Stromal cell of bone marrow (primary cell): ENCODE measurements around the gene UGT1A1.
"Not testable (repeated sequence)": the region's sequence is repeated elsewhere in the genome, so short reads cannot be mapped to it uniquely, and the experiment has no call there.

ENCODE experiments used
- DNase-seq: peaks from one replicate; pipeline ENCODE4 v3.0.0-alpha.2; 2012; ENCODE audit warnings: low read depth

The UGT1A1 gene

GRCh38 chr2:233760043-233760442, at the start of gene UGT1A1:
UGT1A1 (plus strand) TSS chr2:233760270; CDS start chr2:233760288, 18 bp downstream.
- no peak for DNase-seq

DNA sequence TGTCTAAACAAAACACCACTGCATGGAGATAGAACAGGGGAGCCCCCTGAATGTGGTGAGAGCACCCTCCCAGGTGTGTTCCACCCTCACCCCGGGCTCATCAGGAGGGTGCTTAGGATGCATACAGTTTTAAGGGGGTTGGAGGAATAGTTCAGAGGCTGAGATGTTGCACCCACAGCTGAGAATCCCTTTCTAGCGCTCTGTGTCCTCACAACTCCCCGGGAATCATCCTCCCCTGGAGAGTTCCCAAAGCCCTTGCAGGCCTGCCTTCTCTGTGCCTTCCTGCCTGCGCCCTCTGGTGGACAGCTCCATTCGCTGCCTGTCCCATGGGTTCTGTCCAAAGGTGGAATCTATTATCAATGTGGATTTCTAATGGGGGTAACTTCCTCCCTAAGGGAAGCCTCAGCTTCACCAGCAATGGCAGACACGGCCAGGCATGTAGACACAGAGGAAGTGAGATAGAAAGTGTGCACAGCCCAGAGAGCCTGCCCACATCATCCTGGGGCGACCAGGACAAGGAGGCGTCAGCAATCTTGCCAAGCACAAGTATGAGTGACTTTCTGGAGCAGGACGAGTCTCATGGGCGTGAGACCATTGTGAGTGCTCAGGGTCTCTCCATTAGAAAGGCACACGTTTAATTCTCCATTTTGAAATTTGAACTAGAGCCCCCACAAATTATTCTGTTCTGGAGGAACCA, 48.6 kb upstream of the UGT1A1 start:
- peak; percentile 49 for DNase-seq

DNA sequence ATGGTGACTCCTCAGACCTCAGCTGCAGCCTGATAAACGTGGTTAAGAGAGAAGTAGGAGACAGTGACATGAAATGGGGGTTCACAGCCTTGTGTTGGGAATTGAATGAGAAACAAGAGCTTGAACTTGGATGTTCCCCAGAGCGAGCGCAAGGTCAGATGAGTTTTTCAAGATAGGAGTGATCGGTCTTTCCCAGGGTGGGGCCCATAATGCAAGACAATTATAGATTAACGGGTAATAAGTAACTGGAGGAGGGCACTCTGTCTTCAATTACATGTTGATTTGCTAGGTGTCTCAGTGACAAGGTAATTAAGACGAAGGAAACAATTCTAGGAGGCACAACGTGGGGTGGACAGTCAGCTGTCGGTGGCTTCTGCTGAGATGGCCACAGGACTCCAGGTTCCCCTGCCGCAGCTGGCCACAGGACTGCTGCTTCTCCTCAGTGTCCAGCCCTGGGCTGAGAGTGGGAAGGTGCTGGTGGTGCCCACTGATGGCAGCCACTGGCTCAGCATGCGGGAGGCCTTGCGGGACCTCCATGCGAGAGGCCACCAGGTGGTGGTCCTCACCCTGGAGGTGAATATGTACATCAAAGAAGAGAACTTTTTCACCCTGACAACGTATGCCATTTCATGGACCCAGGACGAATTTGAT, 47.3 kb upstream of the UGT1A1 start, which contains the start of gene UGT1A5:
TSS of gene UGT1A5 (plus strand) at position 297 of the 651 bp plus-strand sequence. CDS start at position 382, 85 bp downstream.
- no peak for DNase-seq

DNA sequence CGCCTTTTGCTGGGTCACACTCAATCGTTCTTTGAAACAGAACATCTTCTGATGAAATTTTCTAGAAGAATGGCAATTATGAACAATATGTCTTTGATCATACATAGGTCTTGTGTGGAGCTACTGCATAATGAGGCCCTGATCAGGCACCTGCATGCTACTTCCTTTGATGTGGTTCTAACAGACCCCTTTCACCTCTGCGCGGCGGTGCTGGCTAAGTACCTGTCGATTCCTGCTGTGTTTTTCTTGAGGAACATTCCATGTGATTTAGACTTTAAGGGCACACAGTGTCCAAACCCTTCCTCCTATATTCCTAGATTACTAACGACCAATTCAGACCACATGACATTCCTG, 46.8 kb upstream of the UGT1A1 start:
- no peak for DNase-seq

- DNase-seq, result no peak
These were observed 45.9 kb upstream of the UGT1A1 start for GRCh38 chr2:233714121-233714520.

GRCh38 chr2:233718552-233718951, 41.5 kb upstream of the UGT1A1 start, which contains the start of gene UGT1A4:
UGT1A4 (plus strand) TSS chr2:233718736; CDS start chr2:233718821, 85 bp downstream.
- DNase-seq, result no peak

DNA sequence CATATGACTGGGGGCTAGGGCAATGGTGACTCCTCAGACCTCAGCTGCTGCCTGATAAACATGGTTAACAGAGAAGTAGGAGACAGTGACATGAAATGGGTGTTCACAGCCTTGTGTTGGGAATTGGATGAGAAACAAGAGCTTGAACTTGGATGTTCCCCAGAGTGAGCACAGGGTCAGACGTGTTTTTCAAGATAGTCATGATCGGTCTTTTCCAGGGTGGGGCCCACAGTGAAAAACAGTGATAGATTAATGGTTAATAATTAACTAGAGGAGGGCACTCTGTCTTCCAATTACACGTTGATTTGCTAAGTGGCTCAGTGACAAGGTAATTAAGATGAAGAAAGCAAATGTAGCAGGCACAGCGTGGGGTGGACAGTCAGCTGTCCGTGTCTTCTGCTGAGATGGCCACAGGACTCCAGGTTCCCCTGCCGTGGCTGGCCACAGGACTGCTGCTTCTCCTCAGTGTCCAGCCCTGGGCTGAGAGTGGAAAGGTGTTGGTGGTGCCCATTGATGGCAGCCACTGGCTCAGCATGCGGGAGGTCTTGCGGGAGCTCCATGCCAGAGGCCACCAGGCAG, 31.3 kb upstream of the UGT1A1 start, which contains the start of gene UGT1A3:
TSS of gene UGT1A3 (plus strand) at position 320 of the 579 bp plus-strand sequence. CDS start at position 405, 85 bp downstream.
- DNase-seq, result no peak

- DNase-seq, result not testable (repeated sequence)
These were observed 23.0 kb upstream of the UGT1A1 start for GRCh38 chr2:233736868-233737653.

DNA sequence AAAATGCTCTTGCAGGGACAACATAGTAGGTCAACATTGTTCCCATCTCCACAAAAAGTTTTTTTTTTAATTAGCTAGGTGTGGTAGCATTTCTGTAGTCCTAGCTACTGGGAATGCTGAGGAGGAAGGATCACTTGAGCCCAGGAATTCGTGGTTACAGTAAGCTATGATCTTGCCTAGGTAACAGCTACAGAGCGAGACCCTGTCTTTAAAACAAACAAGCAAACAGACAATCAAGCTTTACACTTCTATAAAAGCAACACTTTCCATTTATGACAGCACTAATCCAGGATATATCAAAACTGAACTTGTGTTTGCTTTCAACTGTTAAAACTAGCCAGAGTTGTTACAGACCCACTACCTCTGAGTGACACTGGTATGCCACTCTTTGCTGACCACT, 19.2 kb upstream of the UGT1A1 start:
- DNase-seq, result no peak

DNA sequence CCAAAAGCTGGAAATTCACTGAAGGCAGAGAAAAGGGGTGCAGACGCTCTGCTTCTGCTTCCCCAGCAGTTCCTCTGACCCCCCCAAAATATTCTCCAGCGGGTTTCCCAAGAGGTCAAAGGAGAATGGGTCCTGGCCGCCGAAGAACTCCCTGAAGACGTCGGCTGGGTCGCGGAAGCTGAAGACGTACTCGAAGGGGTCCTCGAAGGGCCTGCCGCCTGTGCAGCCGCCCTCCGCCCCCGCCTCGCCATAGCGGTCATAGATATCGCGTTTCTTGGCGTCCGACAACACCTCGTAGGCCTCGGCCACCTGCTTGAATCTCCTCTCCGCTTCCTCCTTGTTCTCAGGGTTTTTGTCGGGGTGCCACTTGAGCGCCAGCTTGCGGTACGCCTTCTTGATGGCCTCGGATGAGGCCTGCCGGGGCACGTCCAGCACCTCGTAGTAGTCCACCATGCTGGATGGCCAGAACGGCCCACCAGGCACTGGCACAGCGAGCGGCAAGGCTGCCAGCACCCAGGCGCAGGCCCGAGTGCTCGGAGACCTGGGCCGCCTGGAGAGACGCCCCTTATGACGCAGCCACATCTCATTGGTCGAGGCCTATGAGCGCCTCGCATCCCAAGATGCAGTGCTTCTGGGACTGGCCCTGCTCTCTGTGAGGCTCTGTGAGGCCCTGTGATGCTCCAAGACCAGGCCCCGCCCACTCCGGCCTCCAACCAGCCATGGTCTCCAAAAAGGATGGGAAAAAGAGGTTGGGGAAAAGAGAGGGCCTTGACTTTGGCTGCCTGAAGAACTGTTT, 16.4 kb upstream of the UGT1A1 start:
- no peak for DNase-seq

DNA sequence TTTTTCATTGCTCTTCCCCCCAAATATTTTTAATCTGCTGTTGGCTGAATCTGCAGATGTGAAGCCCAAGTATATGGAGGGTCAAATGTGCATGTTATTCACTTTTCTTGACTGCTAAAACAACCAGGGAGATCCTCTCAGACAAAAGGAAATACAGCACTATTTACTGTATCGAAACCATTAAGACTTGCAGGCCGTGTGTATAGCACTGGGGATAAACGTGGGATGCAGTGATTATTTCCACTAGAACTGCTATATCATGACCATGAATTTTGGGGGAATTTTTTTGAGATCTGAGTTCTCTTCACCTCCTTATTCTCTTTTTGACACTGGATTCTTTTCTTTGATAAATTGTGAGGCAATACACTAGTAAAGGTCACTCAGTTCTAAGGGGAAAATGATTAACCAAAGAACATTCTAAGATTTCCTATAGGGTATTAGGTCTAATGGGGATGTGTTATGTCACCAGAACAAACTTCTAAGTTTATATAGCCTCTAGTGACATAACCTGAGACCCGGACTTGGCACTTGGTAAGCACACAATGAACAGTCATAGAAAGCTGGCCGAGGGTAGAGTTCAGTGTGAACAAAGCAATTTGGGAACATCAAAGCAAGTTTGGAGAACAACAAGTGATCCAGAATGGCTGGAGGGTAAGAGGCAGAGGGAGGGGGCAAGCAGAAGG, 14.9 kb upstream of the UGT1A1 start:
- DNase-seq, result no peak

- not testable (repeated sequence) for DNase-seq
These were observed 14.2 kb upstream of the UGT1A1 start for GRCh38 chr2:233745838-233746237.

DNA sequence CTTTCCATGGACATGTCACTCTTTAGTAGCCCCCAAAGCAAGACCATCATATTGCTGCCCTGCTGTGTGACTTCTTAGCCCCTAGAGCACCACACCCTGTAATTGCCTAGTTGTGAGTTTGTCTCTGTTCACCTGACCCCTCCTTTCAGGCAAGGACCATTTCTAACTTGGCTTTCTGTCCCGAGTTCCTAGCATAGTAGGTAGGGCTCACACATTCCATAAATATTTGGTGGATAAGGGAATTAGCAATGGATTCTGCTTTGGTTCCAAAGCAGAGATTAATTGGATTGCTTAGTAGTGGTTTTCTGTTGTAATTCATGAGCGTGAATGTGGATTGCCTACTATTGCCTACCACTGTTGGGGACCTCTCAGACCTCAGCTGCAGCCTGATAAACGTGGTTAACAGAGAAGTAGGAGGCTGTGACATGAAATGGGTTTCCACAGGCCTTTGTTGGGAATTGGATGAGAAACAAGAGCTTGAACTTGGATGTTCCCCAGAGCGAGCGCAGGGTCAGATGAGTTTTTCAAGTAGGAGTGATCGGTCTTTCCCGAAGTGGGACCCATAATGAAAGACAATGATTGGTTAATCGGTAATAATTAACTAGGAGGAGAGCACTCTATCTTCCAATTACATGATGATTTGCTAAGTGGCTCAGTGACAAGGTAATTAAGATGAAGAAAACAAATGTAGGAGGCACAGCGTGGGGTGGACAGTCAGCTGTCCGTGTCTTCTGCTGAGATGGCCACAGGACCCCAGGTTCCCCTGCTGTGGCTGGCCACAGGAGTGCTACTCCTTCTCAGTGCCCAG, 13.4 kb upstream of the UGT1A1 start:
- DNase-seq, result no peak

DNA sequence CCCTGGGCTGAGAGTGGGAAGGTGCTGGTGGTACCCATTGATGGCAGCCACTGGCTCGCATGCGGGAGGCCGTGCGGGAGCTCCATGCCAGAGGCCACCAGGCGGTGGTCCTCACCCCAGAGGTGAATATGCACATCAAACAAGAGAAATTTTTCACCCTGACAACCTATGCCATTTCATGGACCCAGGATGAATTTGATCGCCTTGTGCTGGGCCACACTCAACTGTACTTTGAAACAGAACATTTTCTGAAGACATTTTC, 12.9 kb upstream of the UGT1A1 start:
- no peak for DNase-seq

GRCh38 chr2:233750689-233751088, 9.4 kb upstream of the UGT1A1 start:
- DNase-seq, result not testable (repeated sequence)

DNA sequence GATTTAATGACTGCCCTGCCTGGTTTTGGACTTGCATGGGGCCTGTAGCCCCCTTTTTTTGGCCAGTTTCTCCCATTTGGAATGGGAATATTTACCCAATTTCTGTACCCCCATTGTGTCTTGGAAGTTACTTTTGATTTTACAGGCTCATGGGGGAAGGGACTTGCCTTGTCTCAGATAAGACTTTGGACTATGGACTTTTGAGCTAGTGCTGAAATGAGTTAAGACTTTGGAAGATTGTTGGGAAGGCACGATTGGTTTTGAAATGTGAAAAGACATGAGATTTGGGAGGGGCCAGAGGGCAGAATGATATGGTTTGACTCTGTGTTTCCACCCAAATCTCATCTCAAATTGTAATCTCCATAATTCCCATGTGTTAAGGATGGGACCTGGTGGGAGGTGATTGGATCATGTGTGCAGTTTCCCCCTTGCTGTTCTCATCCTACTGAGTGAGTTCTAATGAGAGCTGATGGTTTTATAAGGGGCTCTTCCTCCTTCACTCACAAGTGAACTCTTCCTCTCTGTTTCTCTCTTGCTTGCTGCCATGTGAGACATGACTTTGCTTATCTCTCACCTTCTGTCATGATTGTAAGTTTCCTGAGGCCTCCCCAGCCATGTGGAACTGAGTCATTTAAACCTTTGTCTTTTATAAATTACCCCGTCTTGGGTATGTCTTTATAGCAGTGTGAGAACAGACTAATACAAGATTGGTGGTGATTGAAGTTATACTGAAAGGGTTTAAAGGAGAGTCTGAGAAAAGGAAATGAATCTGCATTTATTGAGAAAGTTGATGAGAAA, 8.7 kb upstream of the UGT1A1 start:
- not testable (repeated sequence) for DNase-seq

- DNase-seq, result no peak
These were observed 5.0 kb upstream of the UGT1A1 start for GRCh38 chr2:233754872-233755611.

- no peak for DNase-seq
These were observed 3.5 kb upstream of the UGT1A1 start for GRCh38 chr2:233756429-233757081.
